GM06990 (cell line): ENCODE measurements around the gene ARF1.

Source experiments
- DNase-seq: peaks from one replicate; pipeline ENCODE4 v3.0.0-alpha.2; 2011; ENCODE audit not compliant: insufficient read length; ENCODE audit errors: extremely low read depth
- H3K27me3 ChIP-seq: replicated peaks from 2 replicates; pipeline ENCODE4 v1.6.0; 2011; ENCODE audit warnings: low read length; ENCODE audit not compliant: control insufficient read depth, insufficient read depth
- H3K36me3 ChIP-seq: 2 replicates; pipeline ENCODE4 v1.5.1; 2011; ENCODE audit warnings: low read length; ENCODE audit not compliant: control insufficient read depth, insufficient read depth
- H3K4me3 ChIP-seq: replicated peaks from 2 replicates; pipeline ENCODE4 v1.5.1; 2011; ENCODE audit warnings: low read depth, mild to moderate bottlenecking, control low read depth, low read length
- CTCF ChIP-seq: IDR thresholded peaks from 2 replicates; pipeline ENCODE4 v1.5.1; 2011; ENCODE audit warnings: low read length, control low read depth, mild to moderate bottlenecking, inconsistent platforms; ENCODE audit not compliant: insufficient read depth, poor library complexity, severe bottlenecking

The ARF1 gene

GRCh38 chr1:228062085-228062791 is 20.3 kb upstream of the ARF1 start:
- H3K36me3 ChIP-seq: no peaks in the 10 kb centered on the region
- no peaks in the 10 kb centered on the region; the same call in 1 of the 2 replicates for H3K27me3 ChIP-seq
- TF ChIP-seq CTCF: no peak
- no peak for DNase-seq
- H3K4me3 ChIP-seq: no peak overlapping the region

- no peak for TF ChIP-seq CTCF
- H3K36me3 ChIP-seq: no peaks in the 10 kb centered on the region
- no peak overlapping the region for H3K4me3 ChIP-seq
- H3K27me3 ChIP-seq: no peaks in the 10 kb centered on the region; the same call in 1 of the 2 replicates
- no peak for DNase-seq
Measured at GRCh38 chr1:228062812-228063211, 19.7 kb upstream of the ARF1 start.

GRCh38 chr1:228063251-228064191 is 19.0 kb upstream of the ARF1 start:
- no peaks in the 10 kb centered on the region; the same call in 1 of the 2 replicates for H3K27me3 ChIP-seq
- no peak overlapping the region for H3K4me3 ChIP-seq
- no peak for DNase-seq
- no peak for TF ChIP-seq CTCF
- no peaks in the 10 kb centered on the region for H3K36me3 ChIP-seq

GRCh38 chr1:228064296-228064695 is 18.2 kb upstream of the ARF1 start:
- DNase-seq: no peak
- H3K27me3 ChIP-seq: no peaks in the 10 kb centered on the region; the same call in 1 of the 2 replicates
- TF ChIP-seq CTCF: no peak
- H3K4me3 ChIP-seq: no peak overlapping the region
- H3K36me3 ChIP-seq: no peaks in the 10 kb centered on the region

GRCh38 chr1:228064741-228065542 is 17.6 kb upstream of the ARF1 start:
- no peak for TF ChIP-seq CTCF
- Histone ChIP-seq H3K27me3 (no peaks in the 10 kb centered on the region; the same call in 1 of the 2 replicates), H3K36me3 (no peaks in the 10 kb centered on the region), H3K4me3 (no peak overlapping the region)
- no peak for DNase-seq
